Measurements from ENCODE around the gene SH3BP5.

DNA sequence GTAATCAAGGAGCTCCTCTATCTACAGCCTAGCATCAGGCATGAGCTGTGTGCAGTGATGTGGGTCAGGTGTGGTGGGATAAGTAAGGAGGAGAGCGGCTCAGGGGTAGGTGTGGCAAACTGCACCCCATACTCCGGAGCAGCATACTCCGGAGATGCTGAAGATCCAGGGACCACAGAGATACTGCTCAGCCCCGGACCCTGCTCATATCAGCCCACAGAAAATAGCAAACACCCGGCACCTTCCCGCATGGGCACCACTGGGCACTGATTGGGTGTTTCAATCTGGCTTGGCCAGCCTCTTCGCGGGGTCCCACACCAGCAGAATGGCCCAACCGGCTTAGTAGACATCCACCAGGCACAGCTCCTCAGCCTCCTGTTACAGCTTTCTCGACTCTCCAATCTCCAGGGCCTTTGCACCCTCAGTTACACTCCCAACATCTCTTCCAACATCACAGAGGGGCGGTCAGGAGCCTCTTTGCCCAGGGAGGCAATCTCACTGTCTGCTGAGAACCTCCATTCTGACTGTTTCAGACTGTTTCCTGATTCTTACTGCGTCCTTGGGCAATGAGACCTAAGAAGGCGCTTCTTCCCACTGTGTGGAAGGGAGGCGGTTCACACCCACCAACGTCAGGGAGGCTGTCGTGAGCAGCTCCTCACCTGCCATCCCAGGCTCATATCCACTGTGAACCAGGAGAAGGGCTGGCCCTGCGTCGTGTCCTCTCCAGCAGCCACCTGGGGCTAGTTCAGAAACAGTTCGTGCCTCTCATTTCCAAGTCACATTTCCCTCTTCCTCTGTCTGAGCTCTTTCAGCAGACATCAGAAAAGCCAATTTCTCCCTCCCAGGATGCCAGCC, 66.5 kb downstream of the SH3BP5 start:
- TF ChIP-seq, protein P1, sequence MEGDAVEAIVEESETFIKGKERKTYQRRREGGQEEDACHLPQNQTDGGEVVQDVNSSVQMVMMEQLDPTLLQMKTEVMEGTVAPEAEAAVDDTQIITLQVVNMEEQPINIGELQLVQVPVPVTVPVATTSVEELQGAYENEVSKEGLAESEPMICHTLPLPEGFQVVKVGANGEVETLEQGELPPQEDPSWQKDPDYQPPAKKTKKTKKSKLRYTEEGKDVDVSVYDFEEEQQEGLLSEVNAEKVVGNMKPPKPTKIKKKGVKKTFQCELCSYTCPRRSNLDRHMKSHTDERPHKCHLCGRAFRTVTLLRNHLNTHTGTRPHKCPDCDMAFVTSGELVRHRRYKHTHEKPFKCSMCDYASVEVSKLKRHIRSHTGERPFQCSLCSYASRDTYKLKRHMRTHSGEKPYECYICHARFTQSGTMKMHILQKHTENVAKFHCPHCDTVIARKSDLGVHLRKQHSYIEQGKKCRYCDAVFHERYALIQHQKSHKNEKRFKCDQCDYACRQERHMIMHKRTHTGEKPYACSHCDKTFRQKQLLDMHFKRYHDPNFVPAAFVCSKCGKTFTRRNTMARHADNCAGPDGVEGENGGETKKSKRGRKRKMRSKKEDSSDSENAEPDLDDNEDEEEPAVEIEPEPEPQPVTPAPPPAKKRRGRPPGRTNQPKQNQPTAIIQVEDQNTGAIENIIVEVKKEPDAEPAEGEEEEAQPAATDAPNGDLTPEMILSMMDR (IDR thresholded peaks at IDR 0.05): no peak
- TF ChIP-seq POLR2A (IDR thresholded peaks at IDR 0.05): no peak
